ENCODE data around the gene RPS18. TPM values are rescaled to one million over a fixed set of nuclear protein-coding genes. Genes with fewer than 3 reads are reported as not detected.

Gene RPS18
- total and polyA plus RNA-seq, 9 of the 15 experiments (the other 6 are each of a cell fraction or from before 2014, with no cell fraction given) = 5,023 to 17,516 (median 8,131) TPM

DNA sequence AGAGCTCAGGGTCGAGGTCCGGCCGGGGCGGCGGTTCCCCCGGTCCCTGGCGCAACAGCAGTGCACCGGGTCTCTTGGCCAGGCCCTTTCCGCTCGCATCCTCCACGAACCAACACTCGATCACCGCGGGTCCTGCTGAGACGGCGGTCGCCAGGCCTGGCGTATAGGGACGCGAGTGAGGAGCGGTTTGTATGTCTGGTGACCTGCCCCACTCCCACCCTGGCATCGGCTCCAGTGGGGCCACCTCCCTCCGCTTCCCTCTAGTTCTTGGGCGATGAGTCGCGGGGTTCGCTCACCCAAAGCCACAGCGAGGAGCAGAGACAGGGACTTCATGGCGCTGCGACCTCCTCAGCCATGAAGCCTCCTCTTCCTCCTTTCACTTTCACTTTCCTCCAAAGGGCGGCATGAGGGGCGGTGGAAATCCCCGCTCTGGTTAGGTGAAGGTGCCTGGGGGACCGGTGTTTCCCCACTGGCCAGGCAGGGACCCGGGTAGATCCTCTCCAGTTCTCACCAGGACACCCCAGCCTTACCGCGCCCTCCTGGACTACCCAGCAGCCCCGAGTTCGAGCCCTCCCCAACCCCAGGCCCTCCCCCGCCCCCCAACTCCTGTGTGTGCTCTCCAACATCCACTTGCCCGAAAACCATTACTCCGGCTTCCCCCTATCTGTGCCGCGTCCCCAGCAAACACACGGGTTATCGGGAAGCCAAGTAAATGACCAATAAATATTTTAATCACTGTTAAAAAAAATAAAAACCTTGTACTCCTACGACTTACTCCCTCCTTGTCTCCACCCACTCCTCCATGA is 42.0 kb downstream of the RPS18 start, which contains the start of gene TAPBP (continued):
- peak; percentile 47 for TF ChIP-seq FIP1L1 (IDR thresholded peaks at IDR 0.05; ENCODE audit: low read depth, low read length, poor library complexity, severe bottlenecking)
- TF ChIP-seq TFAM (CRISPR knock-in tag; conservative IDR thresholded peaks at IDR 0.05) = no peak
- TF ChIP-seq, protein P1, sequence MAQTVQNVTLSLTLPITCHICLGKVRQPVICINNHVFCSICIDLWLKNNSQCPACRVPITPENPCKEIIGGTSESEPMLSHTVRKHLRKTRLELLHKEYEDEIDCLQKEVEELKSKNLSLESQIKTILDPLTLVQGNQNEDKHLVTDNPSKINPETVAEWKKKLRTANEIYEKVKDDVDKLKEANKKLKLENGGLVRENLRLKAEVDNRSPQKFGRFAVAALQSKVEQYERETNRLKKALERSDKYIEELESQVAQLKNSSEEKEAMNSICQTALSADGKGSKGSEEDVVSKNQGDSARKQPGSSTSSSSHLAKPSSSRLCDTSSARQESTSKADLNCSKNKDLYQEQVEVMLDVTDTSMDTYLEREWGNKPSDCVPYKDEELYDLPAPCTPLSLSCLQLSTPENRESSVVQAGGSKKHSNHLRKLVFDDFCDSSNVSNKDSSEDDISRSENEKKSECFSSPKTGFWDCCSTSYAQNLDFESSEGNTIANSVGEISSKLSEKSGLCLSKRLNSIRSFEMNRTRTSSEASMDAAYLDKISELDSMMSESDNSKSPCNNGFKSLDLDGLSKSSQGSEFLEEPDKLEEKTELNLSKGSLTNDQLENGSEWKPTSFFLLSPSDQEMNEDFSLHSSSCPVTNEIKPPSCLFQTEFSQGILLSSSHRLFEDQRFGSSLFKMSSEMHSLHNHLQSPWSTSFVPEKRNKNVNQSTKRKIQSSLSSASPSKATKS (CRISPR knock-in tag; IDR thresholded peaks at IDR 0.05) = no peak
- TF ChIP-seq HDAC8 (tag; IDR thresholded peaks at IDR 0.05) = no peak
- TF ChIP-seq POLR2A (conservative IDR thresholded peaks at IDR 0.05) = peak; percentile 69
- TF ChIP-seq CXXC5 (CRISPR knock-in tag; IDR thresholded peaks at IDR 0.05) = 0 out of 2 replicates have a peak, but pooled peaks have one; percentile 15
- TF ChIP-seq PCBP2 (IDR thresholded peaks at IDR 0.05; ENCODE audit: low read depth, low read length, poor library complexity, severe bottlenecking) = no peak
- TF ChIP-seq ZNF707 (CRISPR knock-in tag; conservative IDR thresholded peaks at IDR 0.05) = no peak
- no peak for TF ChIP-seq FOXK1 (CRISPR knock-in tag; IDR thresholded peaks at IDR 0.05; ENCODE audit: borderline replicate concordance)
- TF ChIP-seq, protein P2, sequence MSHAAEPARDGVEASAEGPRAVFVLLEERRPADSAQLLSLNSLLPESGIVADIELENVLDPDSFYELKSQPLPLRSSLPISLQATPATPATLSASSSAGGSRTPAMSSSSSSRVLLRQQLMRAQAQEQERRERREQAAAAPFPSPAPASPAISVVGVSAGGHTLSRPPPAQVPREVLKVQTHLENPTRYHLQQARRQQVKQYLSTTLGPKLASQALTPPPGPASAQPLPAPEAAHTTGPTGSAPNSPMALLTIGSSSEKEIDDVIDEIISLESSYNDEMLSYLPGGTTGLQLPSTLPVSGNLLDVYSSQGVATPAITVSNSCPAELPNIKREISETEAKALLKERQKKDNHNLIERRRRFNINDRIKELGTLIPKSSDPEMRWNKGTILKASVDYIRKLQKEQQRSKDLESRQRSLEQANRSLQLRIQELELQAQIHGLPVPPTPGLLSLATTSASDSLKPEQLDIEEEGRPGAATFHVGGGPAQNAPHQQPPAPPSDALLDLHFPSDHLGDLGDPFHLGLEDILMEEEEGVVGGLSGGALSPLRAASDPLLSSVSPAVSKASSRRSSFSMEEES (CRISPR knock-in tag; IDR thresholded peaks at IDR 0.05) = no peak
- TF ChIP-seq ERF (CRISPR knock-in tag; IDR thresholded peaks at IDR 0.05) = no peak
- no peak for TF ChIP-seq ZNF699 (CRISPR knock-in tag; IDR thresholded peaks at IDR 0.05; ENCODE audit: insufficient replicate concordance)
- TF ChIP-seq RBFOX2 (IDR thresholded peaks at IDR 0.05; ENCODE audit: low read depth, low read length) = peak; percentile 73
- TF ChIP-seq, protein P3, sequence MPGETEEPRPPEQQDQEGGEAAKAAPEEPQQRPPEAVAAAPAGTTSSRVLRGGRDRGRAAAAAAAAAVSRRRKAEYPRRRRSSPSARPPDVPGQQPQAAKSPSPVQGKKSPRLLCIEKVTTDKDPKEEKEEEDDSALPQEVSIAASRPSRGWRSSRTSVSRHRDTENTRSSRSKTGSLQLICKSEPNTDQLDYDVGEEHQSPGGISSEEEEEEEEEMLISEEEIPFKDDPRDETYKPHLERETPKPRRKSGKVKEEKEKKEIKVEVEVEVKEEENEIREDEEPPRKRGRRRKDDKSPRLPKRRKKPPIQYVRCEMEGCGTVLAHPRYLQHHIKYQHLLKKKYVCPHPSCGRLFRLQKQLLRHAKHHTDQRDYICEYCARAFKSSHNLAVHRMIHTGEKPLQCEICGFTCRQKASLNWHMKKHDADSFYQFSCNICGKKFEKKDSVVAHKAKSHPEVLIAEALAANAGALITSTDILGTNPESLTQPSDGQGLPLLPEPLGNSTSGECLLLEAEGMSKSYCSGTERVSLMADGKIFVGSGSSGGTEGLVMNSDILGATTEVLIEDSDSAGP (CRISPR knock-in tag; IDR thresholded peaks at IDR 0.05) = no peak
- no peak for TF ChIP-seq KDM1A (IDR thresholded peaks at IDR 0.05)
- no peak for TF ChIP-seq ETV5 (CRISPR knock-in tag; IDR thresholded peaks at IDR 0.05; ENCODE audit: low read depth)
- TF ChIP-seq, protein P4, sequence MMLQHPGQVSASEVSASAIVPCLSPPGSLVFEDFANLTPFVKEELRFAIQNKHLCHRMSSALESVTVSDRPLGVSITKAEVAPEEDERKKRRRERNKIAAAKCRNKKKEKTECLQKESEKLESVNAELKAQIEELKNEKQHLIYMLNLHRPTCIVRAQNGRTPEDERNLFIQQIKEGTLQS (IDR thresholded peaks at IDR 0.05) = no peak
- TF ChIP-seq, protein P4 (CRISPR knock-in tag; conservative IDR thresholded peaks at IDR 0.05) = no peak
- no peak for TF ChIP-seq XRCC3 (IDR thresholded peaks at IDR 0.05)
- TF ChIP-seq ZNF75A (CRISPR knock-in tag; IDR thresholded peaks at IDR 0.05) = no peak
- no peak for TF ChIP-seq C11orf30 (IDR thresholded peaks at IDR 0.05; ENCODE audit: low read depth)
- TF ChIP-seq ESRRB (CRISPR knock-in tag; IDR thresholded peaks at IDR 0.05; ENCODE audit: borderline replicate concordance) = no peak
- no peak for TF ChIP-seq SAFB2 (IDR thresholded peaks at IDR 0.05; ENCODE audit: borderline replicate concordance, low read depth, low read length, severe bottlenecking)

All from K562 (cell line).